ENCODE data around the gene RHBDL3.

DNA sequence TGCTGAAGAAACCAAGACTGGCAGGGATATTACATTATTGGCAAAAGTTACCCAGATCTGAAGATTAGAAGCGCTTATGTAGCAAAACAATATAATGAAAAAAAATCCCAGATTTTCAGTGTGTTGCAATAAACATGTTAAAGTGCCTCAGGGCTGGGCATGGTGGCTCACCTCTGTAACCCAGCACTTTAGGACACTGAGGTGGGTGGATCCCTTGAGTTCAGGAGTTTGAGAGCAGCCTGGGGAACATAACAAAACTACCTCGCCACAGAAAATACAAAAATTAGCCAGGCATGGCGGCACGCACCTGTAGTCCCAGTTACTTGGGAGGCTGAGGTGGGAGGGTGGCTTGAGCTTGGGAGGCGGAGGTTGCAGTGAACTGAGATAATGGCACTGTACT, 91.1 kb downstream of the RHBDL3 start:
- TF ChIP-seq EZH2 (IDR thresholded peaks at IDR 0.05; ENCODE audit: borderline replicate concordance, control insufficient read depth, low read depth, low read length), result no peak
- no peak for TF ChIP-seq CEBPB (IDR thresholded peaks at IDR 0.05; ENCODE audit: borderline replicate concordance in 1 of 2, low read depth in 2 of 2, low read length in 2 of 2)
- TF ChIP-seq YY1 (IDR thresholded peaks at IDR 0.05; ENCODE audit: low read depth, low read length), result no peak
- TF ChIP-seq, protein P1, sequence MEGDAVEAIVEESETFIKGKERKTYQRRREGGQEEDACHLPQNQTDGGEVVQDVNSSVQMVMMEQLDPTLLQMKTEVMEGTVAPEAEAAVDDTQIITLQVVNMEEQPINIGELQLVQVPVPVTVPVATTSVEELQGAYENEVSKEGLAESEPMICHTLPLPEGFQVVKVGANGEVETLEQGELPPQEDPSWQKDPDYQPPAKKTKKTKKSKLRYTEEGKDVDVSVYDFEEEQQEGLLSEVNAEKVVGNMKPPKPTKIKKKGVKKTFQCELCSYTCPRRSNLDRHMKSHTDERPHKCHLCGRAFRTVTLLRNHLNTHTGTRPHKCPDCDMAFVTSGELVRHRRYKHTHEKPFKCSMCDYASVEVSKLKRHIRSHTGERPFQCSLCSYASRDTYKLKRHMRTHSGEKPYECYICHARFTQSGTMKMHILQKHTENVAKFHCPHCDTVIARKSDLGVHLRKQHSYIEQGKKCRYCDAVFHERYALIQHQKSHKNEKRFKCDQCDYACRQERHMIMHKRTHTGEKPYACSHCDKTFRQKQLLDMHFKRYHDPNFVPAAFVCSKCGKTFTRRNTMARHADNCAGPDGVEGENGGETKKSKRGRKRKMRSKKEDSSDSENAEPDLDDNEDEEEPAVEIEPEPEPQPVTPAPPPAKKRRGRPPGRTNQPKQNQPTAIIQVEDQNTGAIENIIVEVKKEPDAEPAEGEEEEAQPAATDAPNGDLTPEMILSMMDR (IDR thresholded peaks at IDR 0.05 in 2 of 3, conservative IDR thresholded peaks at IDR 0.05 in 1 of 3; ENCODE audit: control insufficient read depth in 2 of 3, extremely low read depth in 1 of 3, insufficient read depth in 1 of 3, low read depth in 3 of 3, low read length in 3 of 3), result no peak
- TF ChIP-seq ZNF274 (IDR thresholded peaks at IDR 0.05; ENCODE audit: insufficient read depth, insufficient read length), result no peak
